Rectal smooth muscle tissue (tissue), 1 donor: Measurements from ENCODE around the gene PLXNA4.

ENCODE experiments used
- H3K27ac ChIP-seq: one replicate; pipeline ENCODE4 v1.7.0; 2013; ENCODE audit warnings: low read depth, low read length, inconsistent platforms
- H3K27me3 ChIP-seq: one replicate; pipeline ENCODE4 v1.7.0; 2013; ENCODE audit warnings: low read length; ENCODE audit not compliant: control insufficient read depth, insufficient read depth
- H3K36me3 ChIP-seq: one replicate; pipeline ENCODE4 v1.7.0; 2013; ENCODE audit warnings: low read length; ENCODE audit not compliant: control insufficient read depth, insufficient read depth
- H3K4me1 ChIP-seq: one replicate; pipeline ENCODE4 v1.7.0; 2013; ENCODE audit warnings: low read length; ENCODE audit not compliant: control insufficient read depth, insufficient read depth
- H3K4me3 ChIP-seq: one replicate; pipeline ENCODE4 v1.7.0; 2013; ENCODE audit warnings: low read length
- H3K9ac ChIP-seq: one replicate; pipeline ENCODE4 v1.7.0; 2013; ENCODE audit warnings: low read length

The PLXNA4 gene

GRCh38 chr7:132102391-132102790 is 473.9 kb downstream of the PLXNA4 start:
- Histone ChIP-seq H3K27me3 (no peaks in the 10 kb centered on the region), H3K9ac (no peak overlapping the region), H3K36me3 (no peaks in the 10 kb centered on the region), H3K4me3 (no peak overlapping the region), H3K4me1 (no peaks in the 10 kb centered on the region), H3K27ac (no peak overlapping the region)

GRCh38 chr7:132100981-132101380 is 475.3 kb downstream of the PLXNA4 start:
- Histone ChIP-seq H3K4me1 (no peaks in the 10 kb centered on the region), H3K36me3 (no peaks in the 10 kb centered on the region), H3K4me3 (no peak overlapping the region), H3K9ac (no peak overlapping the region), H3K27ac (no peak overlapping the region), H3K27me3 (no peaks in the 10 kb centered on the region)

- Histone ChIP-seq H3K36me3 (no peaks in the 10 kb centered on the region), H3K27ac (no peak overlapping the region), H3K4me3 (no peak overlapping the region), H3K27me3 (no peaks in the 10 kb centered on the region), H3K4me1 (no peaks in the 10 kb centered on the region), H3K9ac (no peak overlapping the region)
These were observed 475.8 kb downstream of the PLXNA4 start for GRCh38 chr7:132100483-132100882.

- no peaks in the 10 kb centered on the region for H3K27me3 ChIP-seq
- no peaks in the 10 kb centered on the region for H3K4me1 ChIP-seq
- H3K9ac ChIP-seq: no peak overlapping the region
These were observed 477.1 kb downstream of the PLXNA4 start for GRCh38 chr7:132099163-132099562.

GRCh38 chr7:132098327-132098726 is 477.9 kb downstream of the PLXNA4 start:
- no peak overlapping the region for H3K4me3 ChIP-seq
- no peaks in the 10 kb centered on the region for H3K4me1 ChIP-seq
- no peak overlapping the region for H3K9ac ChIP-seq
- H3K36me3 ChIP-seq: no peaks in the 10 kb centered on the region
- H3K27me3 ChIP-seq: no peaks in the 10 kb centered on the region
- H3K27ac ChIP-seq: no peak overlapping the region

More at GRCh38 chr7:132099163-132099562, 477.1 kb downstream of the PLXNA4 start:
- Histone ChIP-seq H3K27ac (no peak overlapping the region), H3K4me3 (no peak overlapping the region), H3K36me3 (no peaks in the 10 kb centered on the region)

GRCh38 chr7:132097550-132098134 is 478.6 kb downstream of the PLXNA4 start:
- no peaks in the 10 kb centered on the region for H3K4me1 ChIP-seq

GRCh38 chr7:132095111-132095765 is 481.0 kb downstream of the PLXNA4 start:
- Histone ChIP-seq H3K9ac (no peak overlapping the region), H3K27me3 (no peaks in the 10 kb centered on the region), H3K36me3 (no peaks in the 10 kb centered on the region), H3K4me1 (no peaks in the 10 kb centered on the region), H3K27ac (no peak overlapping the region), H3K4me3 (no peak overlapping the region)

More at GRCh38 chr7:132097550-132098134, 478.6 kb downstream of the PLXNA4 start:
- Histone ChIP-seq H3K4me3 (no peak overlapping the region), H3K9ac (no peak overlapping the region), H3K27me3 (no peaks in the 10 kb centered on the region), H3K36me3 (no peaks in the 10 kb centered on the region), H3K27ac (no peak overlapping the region)

- no peak overlapping the region for H3K27ac ChIP-seq
- H3K4me1 ChIP-seq: no peaks in the 10 kb centered on the region
- H3K9ac ChIP-seq: no peak overlapping the region
- no peaks in the 10 kb centered on the region for H3K27me3 ChIP-seq
- H3K4me3 ChIP-seq: no peak overlapping the region
- no peaks in the 10 kb centered on the region for H3K36me3 ChIP-seq
These were observed 484.2 kb downstream of the PLXNA4 start for GRCh38 chr7:132092106-132092505.

- Histone ChIP-seq H3K4me1 (no peaks in the 10 kb centered on the region), H3K27me3 (no peaks in the 10 kb centered on the region), H3K9ac (no peak overlapping the region), H3K27ac (no peak overlapping the region), H3K36me3 (no peaks in the 10 kb centered on the region), H3K4me3 (no peak overlapping the region)
These were observed 484.6 kb downstream of the PLXNA4 start for GRCh38 chr7:132091706-132092105.

GRCh38 chr7:132090444-132090843 is 485.8 kb downstream of the PLXNA4 start:
- Histone ChIP-seq H3K27me3 (no peaks in the 10 kb centered on the region), H3K9ac (no peak overlapping the region), H3K4me3 (no peak overlapping the region), H3K27ac (no peak overlapping the region), H3K36me3 (no peaks in the 10 kb centered on the region), H3K4me1 (no peaks in the 10 kb centered on the region)

- H3K36me3 ChIP-seq: no peaks in the 10 kb centered on the region
- H3K27me3 ChIP-seq: no peaks in the 10 kb centered on the region
- no peaks in the 10 kb centered on the region for H3K4me1 ChIP-seq
- H3K4me3 ChIP-seq: no peak overlapping the region
- H3K27ac ChIP-seq: no peak overlapping the region
- H3K9ac ChIP-seq: no peak overlapping the region
These were observed 486.9 kb downstream of the PLXNA4 start for GRCh38 chr7:132089356-132089755.

GRCh38 chr7:132087421-132087820 is 488.8 kb downstream of the PLXNA4 start:
- Histone ChIP-seq H3K4me1 (no peaks in the 10 kb centered on the region), H3K27ac (no peak overlapping the region), H3K4me3 (no peak overlapping the region), H3K27me3 (no peaks in the 10 kb centered on the region), H3K36me3 (no peaks in the 10 kb centered on the region), H3K9ac (no peak overlapping the region)

GRCh38 chr7:132084776-132085388 is 491.4 kb downstream of the PLXNA4 start:
- Histone ChIP-seq H3K36me3 (no peaks in the 10 kb centered on the region), H3K4me3 (no peak overlapping the region), H3K27ac (no peak overlapping the region), H3K27me3 (no peaks in the 10 kb centered on the region), H3K9ac (no peak overlapping the region), H3K4me1 (peaks cover 3% of the 10 kb centered on the region)
